ENCODE results near the gene ITGB4.

- TF ChIP-seq POLR2AphosphoS5 (IDR thresholded peaks at IDR 0.05; ENCODE audit: low read depth, low read length) (peak; percentile 100), CTCF (IDR thresholded peaks at IDR 0.05) (0 out of 2 replicates have a peak, but pooled peaks have one; percentile 7)
Measured at GRCh38 chr17:75779250-75779986, 58.2 kb downstream of the ITGB4 start.

All from SK-N-SH (cell line).